ENCODE results near the gene POF1B. TPM values are rescaled to one million over a fixed set of nuclear protein-coding genes. Genes with fewer than 3 reads are reported as not detected.

The POF1B gene
- total RNA-seq, 1 experiment from 2014 or later = not detected

DNA sequence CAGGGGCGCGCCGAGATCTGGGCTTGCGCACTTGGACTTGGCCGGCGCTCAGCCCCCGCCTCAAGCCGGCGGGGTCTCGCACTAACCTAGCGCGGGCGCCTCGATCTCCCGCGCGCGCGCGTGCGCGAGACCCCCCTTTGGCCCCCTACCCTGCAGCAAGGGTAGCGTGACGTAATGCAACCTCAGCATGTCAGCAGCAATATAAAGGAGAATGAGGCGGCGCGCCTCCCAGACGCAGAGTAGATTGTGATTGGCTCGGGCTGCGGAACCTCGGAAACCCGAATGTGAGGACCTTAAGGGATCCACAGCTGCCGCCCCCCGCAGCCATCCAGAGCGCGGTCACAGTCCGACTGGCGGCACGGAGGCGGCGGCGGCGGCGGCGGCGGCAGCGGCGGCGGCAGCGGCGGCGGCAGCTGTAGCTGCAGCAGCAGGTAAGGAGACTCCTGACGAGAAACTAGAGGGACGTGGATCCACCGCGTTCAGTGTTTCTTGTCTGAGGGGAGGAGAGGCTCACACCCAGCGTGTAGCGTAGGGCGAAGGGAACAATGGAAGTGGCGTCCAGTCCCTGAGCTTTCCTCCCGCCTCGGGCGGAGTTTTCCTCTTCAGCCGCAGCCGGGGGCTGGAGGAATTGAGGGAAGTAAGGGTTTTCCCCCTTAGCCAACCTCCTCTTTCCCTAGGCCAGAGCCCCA is 135.6 kb downstream of the POF1B start, which contains the start of the genes SATL1 and ZNF711:
Gene SATL1 (minus strand): TSS at position 19 of the 689 bp plus-strand sequence. CDS start 134,811 bp downstream, outside the sequence.
Gene ZNF711 (plus strand): TSS at position 231 of the 689 bp plus-strand sequence. CDS start 3,582 bp downstream, outside the sequence.
- DNase-seq (ENCODE audit: low read depth) = peak; percentile 45

- no peak for DNase-seq (ENCODE audit: low read depth)
Measured at GRCh38 chrX:85243155-85243554, 136.3 kb downstream of the POF1B start.

Other genes starting within 250 kb of the POF1B start
- not detected in 2 replicates for gene SATL1, start 135.9 kb downstream of the POF1B start, total RNA-seq (2014; rRNA removed)
- gene ZNF711, start 135.7 kb downstream of the POF1B start, total RNA-seq (2014; rRNA removed) = 3.7 and 4.1 TPM in 2 replicates